Adrenal gland (tissue), 12 donors: ENCODE results near the gene INTS1. TPM values are rescaled to one million over a fixed set of nuclear protein-coding genes. Genes with fewer than 3 reads are reported as not detected.
A peak's percentile ranks its signal among the peaks of the same experiment; 100 is the strongest.
"Not testable (repeated sequence)": the region's sequence is repeated elsewhere in the genome, so short reads cannot be mapped to it uniquely, and the experiment has no call there.

Source experiments
- DNase-seq, 7 donors: peaks; one replicate each; pipeline ENCODE4 v3.0.0-alpha.2; 2019 to 2020
- H3K27ac ChIP-seq, 5 donors: fragments of 200-600 bp; sonication (generic) in 4 of 5; 1 replicate in 3 of 5; 2 replicates in 2 of 5; pipeline versions ENCODE4 v1.5.1 to v1.8.0; 2016 to 2020; ENCODE audit warnings: mild to moderate bottlenecking in 1 of 5
- H3K27me3 ChIP-seq: fragments of 200-600 bp; 2 replicates; pipeline ENCODE4 v1.8.0; 2021
- H3K36me3 ChIP-seq, 2 donors: fragments of 200-600 bp; replicated peaks in 1 of 2; 1 replicate in 1 of 2; 2 replicates in 1 of 2; pipeline versions ENCODE4 v1.5.1 to v1.8.0; 2018 to 2022
- H3K4me1 ChIP-seq, 2 donors: fragments of 200-600 bp; replicated peaks in 1 of 2; 1 replicate in 1 of 2; 2 replicates in 1 of 2; pipeline versions ENCODE4 v1.5.1 to v1.8.0; 2018 to 2021
- H3K4me3 ChIP-seq, 4 donors: fragments of 200-600 bp; sonication (generic) in 3 of 4; one replicate each; pipeline ENCODE4 v1.5.1; 2016 to 2018
- H3K9me3 ChIP-seq, 3 donors: fragments of 200-600 bp; sonication (generic) in 1 of 3; replicated peaks in 1 of 3; 1 replicate in 2 of 3; 2 replicates in 1 of 3; pipeline versions ENCODE4 v1.5.1 to v1.8.0; 2016 to 2021
- CTCF ChIP-seq, 6 experiments: fragments of 450-650 bp in 4 of 6; fragments of 200-600 bp in 2 of 6; sonication (generic) in 1 of 6; IDR thresholded peaks; 1 replicate in 5 of 6; 2 replicates in 1 of 6; pipeline versions ENCODE4 v1.5.1 to v1.8.0; 2016 to 2021; ENCODE audit warnings: antibody characterized with exemption in 6 of 6, mild to moderate bottlenecking in 2 of 6, moderate library complexity in 1 of 6
- POLR2A ChIP-seq, 2 donors: fragments of 450-650 bp; IDR thresholded peaks; one replicate each; pipeline ENCODE4 v1.6.1; 2017; ENCODE audit warnings: antibody characterized with exemption in 2 of 2, mild to moderate bottlenecking in 2 of 2, moderate library complexity in 1 of 2
- WGBS, 4 donors: extraction: QIAGEN DNeasy Blood & Tissue Kit in 2 of 4; methylation state at CpG; one replicate each; pipeline versions ENCODE4 v1.1.5 to v1.1.7; 2013 to 2017; 5-methylcytosine and 5-hydroxymethylcytosine counted together
- intact Hi-C, 2 donors: fragments of 100-400 bp; cut with DNase I; formaldehyde crosslinking; loops; one replicate each; pipeline versions ENCODE4 v1.14.1 to v1.15.0; 2022 to 2023
- polyA plus RNA-seq, 3 donors: library from polyadenylated mRNA; stranded (reverse); fragments of 200-250 nt in 2 of 3; fragments of 350-450 nt in 1 of 3; fragmentation: Illumina TruSeq in 1 of 3; extraction: RNeasy Lipid Tissue Mini Kit (QIAGEN cat#74804) in 1 of 3; gene quantifications; one replicate each; pipeline ENCODE4 v1.2.3, GENCODE V29; 2013 to 2014
- total RNA-seq, 9 donors: library from RNA; depleted of rRNA in 4 of 9; stranded (reverse); fragments of >200 nt in 4 of 9; fragments of 120-200 nt in 1 of 9; fragmentation: NEBNext Ultra II Directional in 1 of 9; extraction: Animal tissue kit (Norgen Biotek cat#: 25700) in 1 of 9; gene quantifications; one replicate each; pipeline versions ENCODE4 v1.1.0 to v1.2.4, GENCODE V29; 2013 to 2023
- donor health status: healthy with polysubstance abuse.
- donor health status: Bipolar disorder and iron deficiency.
- donor health status: DM: yes; HTN: yes; CAD: no.
- donor health status: DM: no; HTN: no; CAD: no.
- donor health status: DM: no; HTN: no; CAD: no.
- donor health status: DM: yes; HTN: yes; CAD: no.

INTS1 gene
- total and polyA plus RNA-seq, 12 donors = 4.7 to 152 (median 72.8) TPM

- no peak overlapping the region for H3K4me3 ChIP-seq
- DNase-seq = peak in 4 of 7 donors; percentile 44 to 58 (median 48)
- H3K36me3 ChIP-seq = peaks cover 0 to 14% of the 10 kb centered on the region in 2 donors
- 36 to 69% (median 64%) methylated on average over 2 to 17 of the region's 17 CpGs for WGBS, 4 donors
- peak overlapping the region in 2 of 5 donors; percentile 71 to 78 for H3K27ac ChIP-seq
- peaks cover 9 to 34% of the 10 kb centered on the region in 2 donors for H3K4me1 ChIP-seq
- no peaks in the 10 kb centered on the region for H3K9me3 ChIP-seq
- TF ChIP-seq CTCF (IDR thresholded peaks at IDR 0.05) = no peak
- no peak for TF ChIP-seq POLR2A (IDR thresholded peaks at IDR 0.05)
- H3K27me3 ChIP-seq = no peaks in the 10 kb centered on the region
- intact Hi-C loops = no loop called here
Measured at GRCh38 chr7:1446620-1447032, 57.6 kb downstream of the INTS1 start.

- Histone ChIP-seq H3K36me3 (peaks cover 0 to 15% of the 10 kb centered on the region in 2 donors), H3K27ac (peak overlapping the region; percentile 67 to 93 (median 89)), H3K4me1 (peaks cover 9 to 34% of the 10 kb centered on the region in 2 donors)
- H3K9me3 ChIP-seq, H3K27me3 ChIP-seq, intact Hi-C loops, H3K4me3 ChIP-seq: not testable (repeated sequence)
- peak; percentile 87 to 98 (median 90) for DNase-seq
- 35 to 66% (median 49%) methylated on average over 2 to 4 of the region's 5 CpGs; no CpG with 5 or more reads in 1 of the 4 donors for WGBS, 4 donors
Measured at GRCh38 chr7:1446026-1446425, 58.2 kb downstream of the INTS1 start.

- WGBS, 4 donors = 60 to 70% (median 66%) methylated on average over 15 to 21 of the region's 21 CpGs
- Histone ChIP-seq H3K27ac (peak overlapping the region; percentile 67 to 93 (median 89)), H3K4me1 (peaks cover 9 to 34% of the 10 kb centered on the region in 2 donors), H3K4me3 (no peak overlapping the region), H3K36me3 (peaks cover 0 to 21% of the 10 kb centered on the region in 2 donors), H3K9me3 (no peaks in the 10 kb centered on the region), H3K27me3 (no peaks in the 10 kb centered on the region)
- intact Hi-C loops = no loop called here
- TF ChIP-seq POLR2A (IDR thresholded peaks at IDR 0.05) = no peak
- no peak for TF ChIP-seq CTCF (IDR thresholded peaks at IDR 0.05)
- DNase-seq = peak in 6 of 7 donors; percentile 77 to 82 (median 78)
Measured at GRCh38 chr7:1445341-1445740, 58.8 kb downstream of the INTS1 start.

GRCh38 chr7:1444925-1445322, 59.3 kb downstream of the INTS1 start:
- DNase-seq = peak; percentile 78 to 93 (median 88)
- Histone ChIP-seq H3K4me3 (peak overlapping the region in 1 of 4 donors; percentile 13), H3K9me3 (no peaks in the 10 kb centered on the region), H3K36me3 (peaks cover 0 to 26% of the 10 kb centered on the region in 2 donors), H3K4me1 (peaks cover 9 to 34% of the 10 kb centered on the region in 2 donors), H3K27ac (peak overlapping the region; percentile 67 to 93 (median 89)), H3K27me3 (no peaks in the 10 kb centered on the region)
- intact Hi-C loops = no loop called here
- WGBS, 4 donors = 18 to 59% (median 45%) methylated on average over 4 to 24 of the region's 24 CpGs
- TF ChIP-seq CTCF (IDR thresholded peaks at IDR 0.05) (no peak), POLR2A (IDR thresholded peaks at IDR 0.05) (peak in 1 of 2 donors; percentile 59)
